HG02610 (cell line): ENCODE measurements around the gene BCL11B.

Experiments used
- ATAC-seq: cut with Tn5 transposase; IDR thresholded peaks from one replicate; pipeline ENCODE4 v1.9.1; 2021; ENCODE audit warnings: mild to moderate bottlenecking, moderate library complexity; ENCODE audit not compliant: unreplicated experiment

Gene BCL11B

GRCh38 chr14:99271951-99272631 is at the start of gene BCL11B:
Gene BCL11B (minus strand): TSS chr14:99272197. CDS start chr14:99271218, 979 bp downstream.
- ATAC-seq: peak; percentile 76

DNA sequence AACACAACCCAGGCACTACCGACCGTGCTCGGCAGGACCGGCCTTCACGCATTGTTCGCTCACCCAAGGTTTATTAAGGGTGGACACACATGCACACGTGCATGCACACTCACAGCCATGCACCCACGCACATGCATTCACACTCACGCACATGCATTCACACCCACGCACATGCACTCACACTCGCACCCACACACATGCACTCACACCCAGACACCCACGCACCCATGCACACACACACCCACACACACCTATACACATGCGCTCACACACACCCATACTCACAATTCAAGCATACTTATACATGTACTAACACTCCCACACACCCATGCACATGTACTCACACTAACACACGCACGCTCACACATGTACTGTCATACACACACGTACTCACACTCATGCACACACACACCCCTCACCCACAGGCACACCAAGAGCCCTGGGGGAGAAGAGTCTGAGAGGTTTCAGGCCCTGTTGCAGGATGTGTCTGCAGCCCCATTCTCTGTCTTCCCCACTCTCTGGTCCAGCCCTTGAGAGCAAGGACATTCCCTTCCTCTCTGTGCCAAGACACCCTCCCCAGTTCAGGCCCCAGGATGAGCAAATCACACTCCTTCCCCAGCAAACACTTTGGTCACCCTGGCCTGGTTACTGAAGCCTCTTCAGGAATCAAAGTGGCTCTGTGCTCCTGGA is 49.4 kb upstream of the BCL11B start:
- no peak for ATAC-seq

DNA sequence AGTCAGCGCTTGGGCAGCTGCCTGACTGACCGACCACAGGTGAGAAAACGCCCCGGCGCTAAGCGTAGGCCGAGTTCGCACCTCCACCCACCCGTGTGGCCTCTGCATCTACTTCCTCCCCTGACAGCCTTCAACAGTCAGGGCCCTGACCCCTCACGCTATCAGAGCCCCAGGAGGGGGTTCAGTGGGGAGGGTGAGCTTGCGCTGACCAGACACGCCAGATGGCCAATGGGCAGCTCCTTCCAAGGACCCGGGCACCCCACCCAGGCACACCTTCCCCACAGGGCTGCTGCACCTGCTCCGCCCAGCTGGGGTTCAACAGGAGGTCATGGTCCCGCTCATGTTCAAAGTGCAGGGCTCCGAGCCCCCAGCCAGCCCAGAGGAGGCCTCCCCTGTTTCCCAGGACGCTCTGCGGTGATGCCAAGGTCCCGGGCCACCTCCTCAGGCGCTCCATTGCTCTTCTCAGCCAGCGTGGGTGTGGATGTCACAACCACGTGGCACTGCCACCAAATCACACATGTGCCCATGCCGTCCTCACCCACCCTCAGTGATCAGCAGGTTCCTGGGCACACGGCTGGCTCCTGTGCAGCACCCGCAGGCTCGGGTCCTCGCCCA is 48.7 kb upstream of the BCL11B start:
- no peak for ATAC-seq

GRCh38 chr14:99320105-99320572 is 48.1 kb upstream of the BCL11B start:
- ATAC-seq: peak; percentile 41

DNA sequence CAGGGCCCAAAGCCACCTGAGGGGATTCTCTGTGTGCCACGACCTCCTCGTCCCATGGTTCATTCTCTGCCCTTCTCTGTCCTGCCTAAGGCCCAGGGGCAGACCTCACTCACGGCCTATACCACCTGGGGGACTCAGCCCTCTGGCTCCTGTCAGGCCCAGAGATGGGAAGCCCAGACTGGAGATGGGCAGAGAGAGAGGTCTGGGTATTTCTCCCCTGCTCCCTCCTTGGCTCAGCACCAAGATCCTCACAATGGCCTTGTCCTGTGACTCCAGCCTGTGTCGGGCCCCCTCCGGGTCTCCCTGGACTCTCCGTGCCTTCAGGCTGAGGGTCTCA is 46.9 kb upstream of the BCL11B start:
- no peak for ATAC-seq

DNA sequence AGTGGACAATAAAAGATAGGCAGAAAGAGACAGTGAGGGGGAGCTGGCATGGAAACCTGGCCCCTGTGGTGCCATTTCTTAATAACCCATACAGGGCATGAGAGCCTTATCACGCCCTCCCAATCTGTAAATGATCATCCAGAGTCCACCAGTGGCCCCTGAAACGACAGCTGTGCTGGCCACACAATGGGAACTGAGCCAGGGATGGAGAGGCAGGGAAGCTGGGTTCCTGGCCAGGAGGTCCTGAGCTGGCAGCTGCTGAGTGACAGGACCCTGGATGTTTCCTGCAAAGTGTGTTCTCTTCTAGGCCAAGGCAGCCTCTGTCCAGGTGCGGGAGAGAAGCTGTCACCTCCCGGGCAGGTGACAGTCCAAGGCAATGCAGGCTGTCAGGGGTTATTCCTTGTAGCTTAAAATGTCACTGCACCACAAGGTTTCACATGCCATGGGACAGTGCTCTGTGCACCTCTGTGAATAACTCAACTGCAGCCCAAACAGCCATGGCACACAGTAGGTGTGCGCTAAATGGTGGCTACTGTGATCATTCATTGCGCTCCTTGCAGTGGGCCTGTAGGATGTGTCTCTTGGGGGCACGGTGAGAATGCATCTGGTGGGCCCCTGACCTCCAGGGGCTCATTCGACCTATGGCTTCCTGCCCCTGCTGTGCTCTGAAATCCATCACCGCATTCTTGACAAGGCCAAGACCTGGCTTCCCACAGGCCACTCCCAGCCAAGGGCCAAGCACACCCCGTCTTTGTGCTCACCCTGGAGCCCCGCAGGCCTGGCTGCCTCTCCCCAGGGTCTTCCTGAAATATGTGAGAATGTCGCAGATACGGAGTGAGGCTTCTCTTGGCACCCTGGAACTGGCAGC is 46.3 kb upstream of the BCL11B start:
- ATAC-seq: no peak

DNA sequence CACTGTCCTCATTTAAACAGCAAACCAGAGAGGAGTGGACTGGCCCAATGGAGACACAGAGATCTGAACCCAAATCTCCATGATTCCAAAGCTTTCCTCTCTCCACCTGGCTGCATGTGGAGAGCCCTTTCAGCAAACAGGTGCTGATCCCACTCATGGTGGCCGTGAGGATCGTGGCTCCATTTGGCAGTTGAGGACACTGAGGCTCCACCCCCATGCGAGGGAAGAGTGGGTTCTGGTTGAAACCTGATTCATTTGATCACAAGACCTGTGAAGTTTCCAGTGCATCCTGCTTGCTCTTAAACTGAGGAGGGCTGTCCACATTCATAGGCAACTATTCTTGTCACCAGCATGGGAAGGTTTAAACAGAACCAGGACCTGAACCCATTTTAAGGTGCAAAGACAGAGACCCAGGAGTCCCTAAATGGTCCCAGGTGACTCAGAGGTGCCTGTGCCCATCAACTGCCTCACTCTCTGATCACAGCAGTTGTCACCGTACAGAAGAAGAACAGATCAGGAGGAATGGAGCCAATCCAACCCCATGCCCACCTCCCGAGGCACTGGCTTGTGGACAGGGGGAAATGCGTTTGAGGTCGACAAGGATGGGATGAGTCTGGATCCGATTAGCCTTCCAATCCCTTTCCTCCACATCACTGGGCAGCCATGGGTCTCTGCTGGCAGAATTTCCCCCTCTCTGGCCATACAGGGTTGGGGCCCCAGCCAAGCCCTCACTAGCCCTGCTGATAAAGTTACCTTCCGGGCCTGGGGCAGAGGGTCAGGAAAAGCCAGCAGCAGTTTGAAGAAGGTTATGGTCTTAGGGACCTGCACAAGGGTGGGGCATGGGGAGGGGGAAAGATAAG is 45.5 kb upstream of the BCL11B start:
- no peak for ATAC-seq

GRCh38 chr14:99316281-99317163 is 44.5 kb upstream of the BCL11B start:
- ATAC-seq: no peak

GRCh38 chr14:99315197-99315596 is 43.2 kb upstream of the BCL11B start:
- no peak for ATAC-seq

DNA sequence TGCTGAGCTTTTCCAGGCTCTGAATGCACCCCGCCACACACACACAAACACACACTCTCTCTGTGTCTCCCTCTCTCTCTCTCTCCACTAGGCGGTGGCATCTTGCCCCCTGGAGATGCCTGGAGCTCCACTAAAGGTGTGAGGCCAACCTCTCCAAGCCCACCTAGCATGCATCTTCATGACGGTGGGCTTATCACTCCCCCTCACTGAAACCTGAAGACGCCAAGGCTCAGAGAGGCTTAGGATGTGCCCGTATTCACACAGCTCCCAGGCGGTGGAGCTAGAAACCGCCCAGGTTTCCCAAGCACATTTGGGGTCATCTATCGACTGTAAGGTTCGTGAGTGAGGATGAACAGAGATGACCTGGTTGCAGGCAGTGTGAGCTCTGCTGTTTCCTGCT is 42.6 kb upstream of the BCL11B start:
- ATAC-seq: no peak

DNA sequence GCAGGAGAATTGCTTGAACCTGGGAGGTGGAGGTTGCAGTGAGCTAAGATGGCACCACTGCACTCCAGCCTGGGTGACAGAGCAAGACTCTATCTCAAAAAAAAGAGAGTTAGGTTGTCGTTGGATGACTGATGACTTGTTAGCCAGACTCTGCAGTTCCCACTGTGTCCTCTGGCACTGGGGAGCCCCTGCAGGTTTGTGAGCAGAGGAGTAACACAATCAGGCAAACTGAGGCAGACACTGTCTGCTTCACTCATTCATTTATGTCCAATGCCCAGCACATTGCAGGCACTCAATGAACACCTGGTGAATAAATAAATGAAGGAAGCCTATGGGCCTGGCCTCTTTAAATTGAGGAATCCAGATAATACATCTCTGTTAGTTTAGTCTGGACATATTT is 41.2 kb upstream of the BCL11B start:
- no peak for ATAC-seq

- ATAC-seq: no peak
Measured at GRCh38 chr14:99312106-99312505, 40.1 kb upstream of the BCL11B start.

GRCh38 chr14:99309220-99309766 is 37.3 kb upstream of the BCL11B start:
- ATAC-seq: no peak

DNA sequence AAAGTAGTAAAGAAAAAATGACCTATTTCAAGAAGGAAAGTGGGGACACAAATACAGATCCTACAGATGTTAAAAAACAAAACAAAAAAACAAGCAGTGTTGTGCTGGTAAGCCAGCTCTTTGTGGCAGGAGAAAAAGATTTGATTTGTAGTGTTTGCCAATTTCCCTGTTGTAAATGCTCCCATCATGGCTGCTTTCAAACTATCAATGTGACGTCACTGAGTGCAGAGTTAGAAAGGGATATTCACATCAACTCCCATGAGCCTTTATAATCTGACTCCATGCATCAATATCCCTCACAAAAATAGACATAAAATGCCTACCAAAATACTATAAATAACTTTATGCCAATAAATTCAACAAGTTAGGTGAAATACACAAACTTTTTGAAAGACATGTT is 32.2 kb upstream of the BCL11B start:
- ATAC-seq: no peak

GRCh38 chr14:99300190-99300589 is 28.2 kb upstream of the BCL11B start:
- no peak for ATAC-seq

- no peak for ATAC-seq
Measured at GRCh38 chr14:99296517-99296916, 24.5 kb upstream of the BCL11B start.

DNA sequence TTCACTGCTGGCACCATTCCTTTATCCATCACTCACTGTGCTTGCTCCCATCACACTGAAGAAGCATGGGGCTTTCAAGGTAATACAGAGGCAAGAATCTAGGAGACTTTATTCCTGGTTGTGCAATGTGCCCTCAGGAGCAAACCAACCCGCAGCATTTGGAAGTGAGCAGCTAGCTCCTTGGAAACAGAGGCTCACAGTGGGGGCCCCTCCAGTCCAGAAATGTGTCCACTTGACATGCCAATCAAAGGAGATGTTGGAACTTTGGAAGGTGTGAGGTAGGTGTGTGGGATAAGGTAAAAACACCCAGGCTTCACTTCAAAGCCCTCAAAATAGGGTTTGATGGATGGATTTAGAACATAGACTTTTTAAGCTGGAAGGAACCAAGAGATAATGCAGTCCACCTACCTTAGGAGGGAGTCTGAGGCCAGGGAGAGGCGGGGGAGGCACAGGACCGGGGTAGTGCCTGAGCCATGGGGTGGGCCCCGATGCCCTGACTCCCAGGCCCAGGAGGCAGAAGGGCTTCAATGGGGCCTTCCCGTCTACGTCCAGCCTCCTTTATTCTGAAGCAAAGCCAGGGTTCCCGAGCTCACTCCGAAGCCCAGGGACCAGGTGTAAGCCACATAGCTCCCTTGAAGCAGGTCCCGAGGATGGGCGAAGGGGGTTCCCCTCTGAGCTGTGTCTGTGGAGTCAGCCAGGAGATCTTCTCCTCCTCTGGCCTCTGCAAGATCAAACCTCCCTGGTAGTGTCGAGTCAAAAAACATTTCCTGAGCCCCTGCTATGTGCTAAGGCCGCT is 17.6 kb upstream of the BCL11B start:
- no peak for ATAC-seq

DNA sequence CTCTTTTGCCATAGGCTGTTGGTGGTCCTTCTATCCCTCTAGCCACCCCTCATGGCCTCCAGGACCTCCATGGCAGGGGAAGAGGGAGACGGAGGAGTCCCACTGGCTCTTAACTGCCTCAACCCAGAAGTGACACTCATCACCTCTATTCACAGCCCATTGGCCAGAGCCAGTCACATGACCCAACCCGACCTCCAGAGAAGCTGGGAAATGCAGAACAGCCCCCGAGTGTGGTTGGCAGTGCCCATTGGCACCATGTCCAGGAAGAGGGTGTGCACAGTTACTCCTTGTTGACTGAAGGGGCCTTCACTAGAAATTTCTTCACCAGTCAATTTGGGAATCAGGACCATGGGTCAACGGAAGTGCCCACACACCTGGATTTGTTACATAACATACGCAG is 17.0 kb upstream of the BCL11B start:
- ATAC-seq: no peak
